ENCODE measurements around the gene JADE2. TPM values are rescaled to one million over a fixed set of nuclear protein-coding genes. Genes with fewer than 3 reads are reported as not detected.

Gene JADE2
- polyA plus RNA-seq, 1 donor: 1.9 TPM

DNA sequence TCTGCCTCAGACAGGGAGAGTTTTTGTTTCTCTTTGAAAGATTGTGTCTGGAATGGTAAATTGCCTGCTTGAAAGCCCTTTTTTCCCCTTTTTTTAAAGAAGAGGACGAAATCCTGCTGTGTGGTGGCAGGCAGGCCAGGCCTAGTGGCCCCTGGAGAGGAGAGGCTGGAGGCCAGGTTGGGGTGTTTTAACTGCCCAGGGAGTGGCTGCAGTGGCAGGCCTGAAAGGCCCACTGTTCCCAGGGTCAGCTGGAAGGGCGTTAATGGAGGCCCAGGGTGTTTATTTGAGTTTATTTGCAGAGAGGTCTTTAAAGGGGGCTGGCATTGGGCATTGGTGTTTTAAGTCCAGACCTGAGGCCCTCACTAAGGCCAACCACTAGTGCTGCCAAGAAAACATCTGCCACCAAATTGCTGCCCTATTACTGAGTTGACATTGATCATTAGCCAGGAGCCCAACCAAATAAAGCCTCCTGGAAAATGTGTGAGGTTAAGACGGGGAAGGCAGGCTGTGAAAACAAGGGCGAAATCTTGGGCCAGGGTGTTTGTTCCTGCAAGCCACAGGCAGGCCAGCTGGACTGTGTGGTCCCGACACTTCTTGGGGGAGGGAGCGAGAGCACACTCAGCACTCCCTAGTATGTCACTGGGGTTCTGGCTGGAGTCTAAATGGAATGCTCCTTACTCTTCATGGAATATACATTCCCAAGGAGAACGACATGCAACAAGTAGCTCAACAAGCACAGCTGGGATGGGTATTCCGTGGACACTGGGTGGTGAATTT is 5.0 kb downstream of the JADE2 start:
- DNase-seq: no peak

DNA sequence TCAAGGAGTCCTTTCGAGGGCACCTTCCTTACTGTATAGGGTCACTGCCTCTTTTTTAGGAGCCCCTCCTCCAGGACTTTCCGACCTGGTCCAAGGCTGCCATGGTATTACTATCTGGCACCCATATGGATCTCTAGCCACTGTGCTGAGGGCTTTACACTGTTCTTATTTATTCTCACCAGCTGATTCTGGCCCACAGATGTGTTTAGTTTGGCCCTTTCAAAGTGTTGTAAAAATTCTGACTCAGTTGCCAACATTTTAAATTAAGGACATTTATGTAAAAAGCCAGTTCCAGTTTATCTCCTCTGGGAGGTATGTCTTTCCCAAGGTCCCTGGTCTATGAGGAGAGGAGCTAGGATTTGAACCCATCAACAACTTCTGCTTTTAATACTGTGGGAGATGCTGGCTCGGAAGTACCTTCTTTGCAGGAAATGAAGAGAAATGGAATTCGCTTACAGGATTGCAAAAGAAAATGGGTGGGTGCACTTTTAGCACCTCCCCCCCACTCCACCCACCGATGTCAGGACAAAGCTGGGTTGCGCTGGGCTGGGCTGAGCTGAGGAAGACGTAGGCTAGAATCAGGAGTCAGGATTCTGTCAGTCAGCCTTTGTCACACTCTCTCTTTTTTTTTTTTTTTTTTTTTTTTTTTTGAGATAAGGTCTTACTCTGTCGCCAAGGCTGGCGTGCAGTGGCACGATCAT is 7.8 kb downstream of the JADE2 start:
- no peak for DNase-seq

DNA sequence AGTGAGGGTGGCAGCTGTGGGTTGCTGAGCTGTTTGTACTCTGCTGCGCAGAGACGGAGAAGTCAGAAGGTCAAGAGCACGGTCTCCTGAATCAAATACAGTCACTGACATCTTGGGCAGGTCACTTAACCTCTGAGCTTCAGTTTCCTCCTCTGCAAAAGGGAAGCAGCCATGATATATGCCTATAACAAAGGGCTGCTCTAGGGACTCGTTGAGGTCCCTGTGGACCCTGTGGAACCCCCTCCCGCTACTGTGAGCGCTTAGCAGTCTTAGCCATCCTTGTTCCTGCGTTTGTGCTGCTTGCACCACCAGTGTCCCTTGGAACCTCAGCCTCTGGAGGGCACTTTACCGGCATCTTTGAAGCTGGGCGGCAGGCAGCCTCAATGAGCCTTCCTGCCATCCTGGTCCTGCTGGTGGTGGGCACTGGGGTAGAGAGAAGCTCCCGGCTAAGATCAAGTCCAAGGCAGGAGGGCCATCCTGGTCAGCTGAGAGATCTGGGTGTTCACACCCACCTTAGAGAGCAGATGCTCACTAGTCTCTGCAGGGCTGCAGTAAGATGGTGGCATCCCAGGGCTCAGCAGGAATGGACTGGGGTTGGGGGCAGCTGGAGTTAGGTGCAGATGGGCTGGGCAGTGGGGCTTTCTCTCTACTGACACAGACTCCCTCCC is 8.7 kb downstream of the JADE2 start:
- DNase-seq: no peak

GRCh38 chr5:134534726-134535110 is 9.2 kb downstream of the JADE2 start:
- DNase-seq: no peak

GRCh38 chr5:134536876-134537275 is 11.4 kb downstream of the JADE2 start:
- DNase-seq: no peak

DNA sequence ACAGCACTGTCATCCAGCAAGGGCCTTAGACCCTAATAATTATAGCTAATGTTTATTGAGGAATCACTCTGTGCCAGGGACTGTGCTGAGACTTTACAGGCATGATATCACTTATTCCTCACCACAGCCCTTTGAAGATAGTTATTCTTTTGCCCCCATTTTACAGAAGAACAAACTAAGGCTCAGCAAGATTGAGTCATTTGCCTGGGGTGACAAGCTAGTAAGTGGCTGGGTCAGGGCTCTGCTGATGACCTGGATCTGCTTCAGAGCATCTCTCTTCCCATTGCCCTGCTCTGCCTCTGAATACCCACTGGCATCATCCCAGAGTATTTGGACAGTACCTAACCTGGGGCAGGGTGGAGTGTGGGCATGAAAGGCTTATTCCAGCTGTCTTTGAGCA is 11.8 kb downstream of the JADE2 start:
- no peak for DNase-seq

GRCh38 chr5:134538296-134538695 is 12.8 kb downstream of the JADE2 start:
- no peak for DNase-seq

GRCh38 chr5:134539732-134540131 is 14.3 kb downstream of the JADE2 start:
- DNase-seq: no peak

DNA sequence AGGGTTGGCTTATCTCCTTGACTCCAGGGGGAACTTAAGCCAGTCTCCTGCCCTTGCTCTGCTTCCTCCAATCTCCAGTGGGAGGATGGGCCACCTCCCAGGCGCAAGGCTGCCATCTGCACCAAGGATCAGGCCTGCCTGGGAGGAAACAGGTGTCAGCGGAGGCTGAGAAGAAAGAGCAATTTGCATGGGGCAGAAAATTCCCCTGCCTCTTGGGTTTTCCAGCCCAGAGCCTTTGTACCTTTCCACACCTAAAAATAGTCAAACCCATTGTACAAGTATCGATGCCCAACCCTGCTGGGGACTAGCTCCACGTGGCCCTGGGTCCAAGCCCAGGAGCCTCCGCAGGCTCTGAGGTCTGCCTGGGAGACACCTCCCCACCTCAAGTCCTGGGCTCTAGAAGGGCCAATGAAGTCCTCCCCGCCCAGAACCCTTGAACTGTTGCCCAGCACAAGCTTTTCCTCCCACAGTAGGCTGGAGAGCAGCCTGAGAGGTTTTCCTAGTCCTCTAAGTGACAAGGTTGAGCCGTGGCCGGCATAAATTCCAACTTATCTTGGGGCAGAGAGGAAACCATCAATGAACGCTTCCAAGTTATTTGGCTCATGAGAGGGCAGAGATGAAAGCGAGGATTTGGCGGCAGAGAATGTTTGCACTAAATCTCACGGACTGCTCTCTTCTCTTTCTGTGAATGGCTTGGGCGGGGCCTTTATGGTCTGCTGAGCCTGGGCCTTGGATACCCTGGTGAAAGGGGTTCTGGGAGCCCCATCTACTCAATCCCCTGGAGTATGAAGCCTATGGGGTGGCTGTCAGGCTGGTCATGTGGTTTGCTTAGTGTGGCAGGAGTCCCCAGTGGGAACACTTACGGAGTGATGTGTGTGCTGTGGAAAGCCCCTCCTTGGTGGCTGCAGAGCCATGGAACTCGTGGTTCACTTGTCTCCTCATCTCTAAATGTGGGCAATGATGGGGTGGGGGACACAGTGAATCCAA is 15.6 kb downstream of the JADE2 start:
- no peak for DNase-seq

GRCh38 chr5:134541736-134542376 is 16.4 kb downstream of the JADE2 start:
- peak; percentile 86 for DNase-seq

GRCh38 chr5:134543820-134544614 is 18.5 kb downstream of the JADE2 start:
- no peak for DNase-seq

DNA sequence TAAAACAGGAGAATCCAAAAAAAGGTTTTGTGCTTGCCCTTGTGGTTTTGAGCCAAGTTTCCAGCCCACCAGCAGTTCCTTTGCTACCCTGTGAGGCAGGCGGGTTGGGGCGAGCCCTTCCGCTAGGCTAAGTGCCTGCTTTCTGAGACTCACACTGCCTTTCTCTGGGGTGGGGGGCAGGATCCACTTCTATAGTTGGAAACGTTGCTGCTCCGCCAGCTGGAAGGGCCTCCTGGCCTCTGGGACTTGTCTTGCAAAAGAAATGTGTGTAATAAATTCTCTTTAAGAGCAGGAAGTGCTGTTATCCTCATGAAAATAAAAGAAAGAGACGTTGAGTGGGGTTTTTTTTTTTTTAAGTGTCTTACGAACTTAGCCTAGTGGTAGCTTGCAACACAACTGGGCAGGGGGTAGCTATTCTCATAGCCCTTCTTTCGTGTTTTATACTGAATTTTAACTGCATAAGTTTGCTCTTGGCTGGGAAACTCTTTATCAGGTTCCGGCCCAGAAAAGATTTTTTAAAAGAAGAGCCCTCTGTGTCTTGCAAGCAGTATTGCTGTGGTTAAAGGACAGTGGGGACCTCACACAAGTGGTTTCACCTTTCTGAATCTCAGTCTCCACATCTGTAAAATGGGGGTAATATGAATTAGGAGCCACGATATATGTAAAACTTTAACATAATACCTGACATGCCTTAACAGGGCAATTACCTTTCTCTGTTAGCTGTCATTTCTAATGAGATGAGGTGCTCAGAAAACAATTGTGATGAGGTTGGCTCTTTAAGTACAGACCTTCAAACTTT is 19.8 kb downstream of the JADE2 start:
- DNase-seq: peak; percentile 78

- no peak for DNase-seq
Observed at GRCh38 chr5:134547066-134547465, 21.6 kb downstream of the JADE2 start.

DNA sequence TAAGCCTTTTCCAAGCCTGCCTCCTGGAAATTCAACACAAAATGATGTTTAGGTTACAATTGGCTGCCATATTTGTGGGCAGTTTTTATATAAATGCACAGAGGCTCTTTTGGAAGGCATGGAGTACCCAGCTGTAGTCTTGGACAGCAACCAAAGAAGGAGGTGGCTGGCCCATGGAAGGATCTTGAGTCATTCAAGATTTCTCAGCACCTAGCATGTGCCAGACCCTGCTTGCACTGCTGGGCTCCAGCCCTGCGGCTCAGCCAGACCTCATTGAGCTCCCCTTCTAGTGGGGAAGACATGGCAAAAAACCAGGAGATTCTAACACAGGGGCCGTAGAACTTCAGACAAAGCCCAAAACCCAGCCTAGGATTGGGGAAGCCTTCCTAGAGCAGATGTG is 22.1 kb downstream of the JADE2 start:
- DNase-seq: no peak

GRCh38 chr5:134547999-134548658 is 22.7 kb downstream of the JADE2 start:
- DNase-seq: no peak

GRCh38 chr5:134549714-134550113 is 24.2 kb downstream of the JADE2 start:
- DNase-seq: no peak

DNA sequence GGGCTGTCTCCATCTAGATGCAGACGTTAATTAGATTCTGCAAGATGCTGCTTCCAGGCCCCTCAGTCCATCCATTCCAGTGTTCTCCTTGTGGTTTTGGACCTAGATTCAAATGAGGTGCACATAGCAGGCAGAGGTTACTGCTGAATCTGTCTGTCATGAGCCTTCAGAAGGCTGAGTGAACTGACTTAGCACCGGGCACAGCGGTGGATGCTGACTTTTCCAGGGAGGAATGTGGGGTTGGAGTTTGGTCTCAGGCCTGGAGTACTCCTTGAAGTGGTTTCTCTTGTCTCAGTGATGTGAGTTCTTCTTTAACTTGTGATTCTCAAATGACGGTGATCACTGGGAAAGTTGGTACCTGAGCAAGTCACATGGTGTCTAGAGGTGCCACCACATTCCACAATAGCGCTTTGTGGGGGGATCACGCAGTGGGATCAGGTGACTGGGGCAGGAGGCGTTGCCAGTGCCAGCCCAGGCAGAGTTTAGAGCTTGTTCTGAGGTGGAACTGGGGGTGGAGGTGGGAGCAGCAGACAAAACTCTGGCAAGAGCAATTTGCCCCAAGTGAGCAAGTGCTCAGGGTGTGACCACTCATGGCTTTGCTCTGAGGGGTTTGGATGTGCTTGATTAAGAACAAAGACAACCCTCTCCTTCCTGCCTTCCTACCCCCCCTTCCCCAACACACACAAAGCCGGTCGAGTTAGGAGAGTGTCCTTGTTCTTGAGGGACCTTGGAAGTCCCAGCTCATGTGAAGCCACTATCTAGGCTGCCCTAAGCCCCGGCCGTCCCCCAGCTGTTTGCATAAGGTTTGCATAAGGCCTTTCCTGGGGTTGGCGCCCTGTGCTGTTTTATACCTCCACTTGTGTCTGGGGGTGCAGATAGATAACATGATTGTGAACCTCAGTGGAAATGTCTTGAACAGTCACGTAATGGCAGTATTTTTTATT is 25.1 kb downstream of the JADE2 start:
- DNase-seq: no peak

- DNase-seq: no peak
Observed at GRCh38 chr5:134551901-134552300, 26.4 kb downstream of the JADE2 start.

Measured in hindlimb muscle (tissue), 1 donor.